Measurements from ENCODE around the gene CITED4.

The CITED4 gene, protein sequence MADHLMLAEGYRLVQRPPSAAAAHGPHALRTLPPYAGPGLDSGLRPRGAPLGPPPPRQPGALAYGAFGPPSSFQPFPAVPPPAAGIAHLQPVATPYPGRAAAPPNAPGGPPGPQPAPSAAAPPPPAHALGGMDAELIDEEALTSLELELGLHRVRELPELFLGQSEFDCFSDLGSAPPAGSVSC

DNA sequence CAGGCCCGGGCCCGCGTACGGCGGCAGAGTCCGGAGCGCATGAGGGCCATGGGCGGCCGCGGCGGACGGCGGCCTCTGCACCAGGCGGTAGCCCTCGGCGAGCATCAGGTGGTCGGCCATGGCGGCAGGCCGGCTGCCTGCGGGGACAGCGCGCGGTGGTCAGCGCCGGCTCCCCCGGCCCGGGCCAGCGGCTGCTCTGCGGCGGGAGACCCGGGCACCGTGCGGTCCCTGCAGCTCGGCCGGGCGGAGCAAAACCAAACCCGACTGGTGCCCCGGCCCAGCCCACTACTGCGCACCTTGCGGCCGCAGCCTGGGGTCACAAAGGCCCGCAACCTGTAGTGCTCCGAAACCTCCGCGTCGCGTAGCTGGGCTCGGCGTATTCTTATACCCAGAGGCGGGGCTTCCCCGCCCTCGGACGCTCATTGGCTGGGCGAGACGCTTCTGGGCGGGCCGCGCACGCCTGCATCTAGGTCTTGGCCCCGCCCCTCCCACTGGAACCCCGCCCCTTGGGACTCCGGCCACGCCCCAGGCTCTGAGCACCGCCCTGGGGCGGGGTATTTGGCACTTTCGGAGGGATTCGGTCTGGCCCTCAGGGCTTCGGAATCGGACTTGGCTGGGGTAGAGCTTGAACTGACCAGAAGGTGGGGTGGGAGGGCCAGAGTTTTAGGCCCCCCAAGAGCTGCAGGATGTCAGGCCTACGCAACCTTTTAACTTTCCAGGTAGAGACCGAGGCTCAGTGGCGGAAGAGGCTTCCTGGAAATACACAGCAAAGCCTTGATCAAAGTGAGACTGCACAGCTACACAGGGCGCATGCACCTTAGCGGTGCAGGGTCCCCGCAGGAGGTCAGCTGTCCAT lies at the start of gene CITED4:
Gene CITED4 (minus strand): TSS at position 356 of the 856 bp plus-strand sequence. CDS start 236 bp downstream, at position 120.
- Histone ChIP-seq H3K27ac (ENCODE audit: low read depth, low read length) (peak within 1 kb of the TSS; percentile 84), H3K36me3 (ENCODE audit: control insufficient read depth in 5 of 5, insufficient read depth in 5 of 5, low read length in 5 of 5) (no peaks in the 10 kb centered on the region), H3K9me3 (ENCODE audit: control insufficient read depth in 5 of 5, low read length in 5 of 5) (no peaks in the 10 kb centered on the region), H3K4me1 (ENCODE audit: control insufficient read depth in 5 of 5, insufficient read depth in 5 of 5, low read length in 5 of 5) (peaks cover 2 to 23% (median 20%) of the 10 kb centered on the region in 5 donors), H3K9ac (ENCODE audit: low read length in 5 of 5) (peak within 1 kb of the TSS in 4 of 5 donors; percentile 64 to 80 (median 69)), H3K27me3 (ENCODE audit: control insufficient read depth in 5 of 5, insufficient read depth in 4 of 5, low read length in 5 of 5) (no peaks in the 10 kb centered on the region), H3K4me3 (ENCODE audit: low read depth in 1 of 5, low read length in 5 of 5) (peak within 1 kb of the TSS; percentile 63 to 79 (median 70))

DNA sequence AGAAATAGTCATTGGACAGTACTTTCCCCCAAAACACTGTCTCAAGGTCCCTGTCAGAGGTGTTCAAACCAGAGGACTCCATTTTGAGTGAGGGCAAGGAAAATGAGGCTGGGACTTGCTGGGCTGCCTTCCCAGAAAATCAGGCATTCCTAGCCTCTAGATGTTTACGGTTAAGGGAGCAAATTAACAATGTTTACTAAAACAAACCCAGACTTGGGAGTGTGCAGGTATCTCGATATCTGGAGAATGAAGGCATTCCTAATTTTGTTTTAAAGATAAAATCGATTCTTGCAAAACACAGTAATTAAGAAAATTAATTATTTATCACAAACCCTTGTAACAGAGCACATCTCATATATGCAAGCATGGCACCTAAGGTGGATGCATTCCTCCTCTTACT lies 48.9 kb upstream of the CITED4 start:
- Histone ChIP-seq H3K9ac (ENCODE audit: low read length in 5 of 5) (no peak overlapping the region), H3K4me1 (ENCODE audit: control insufficient read depth in 5 of 5, insufficient read depth in 5 of 5, low read length in 5 of 5) (peaks cover 0 to 4% (median 0%) of the 10 kb centered on the region in 5 donors), H3K4me3 (ENCODE audit: low read depth in 1 of 5, low read length in 5 of 5) (no peak overlapping the region), H3K9me3 (ENCODE audit: control insufficient read depth in 5 of 5, low read length in 5 of 5) (no peaks in the 10 kb centered on the region), H3K36me3 (ENCODE audit: control insufficient read depth in 5 of 5, insufficient read depth in 5 of 5, low read length in 5 of 5) (no peaks in the 10 kb centered on the region), H3K27me3 (ENCODE audit: control insufficient read depth in 5 of 5, insufficient read depth in 4 of 5, low read length in 5 of 5) (no peaks in the 10 kb centered on the region), H3K27ac (ENCODE audit: low read depth, low read length) (no peak overlapping the region)

GRCh38 chr1:40909281-40909680 lies 47.1 kb upstream of the CITED4 start:
- peaks cover 0 to 4% (median 0%) of the 10 kb centered on the region in 5 donors for H3K4me1 ChIP-seq (ENCODE audit: control insufficient read depth in 5 of 5, insufficient read depth in 5 of 5, low read length in 5 of 5)
- H3K9ac ChIP-seq (ENCODE audit: low read length in 5 of 5) = no peak overlapping the region
- no peaks in the 10 kb centered on the region for H3K27me3 ChIP-seq (ENCODE audit: control insufficient read depth in 5 of 5, insufficient read depth in 4 of 5, low read length in 5 of 5)
- no peak overlapping the region for H3K27ac ChIP-seq (ENCODE audit: low read depth, low read length)
- H3K36me3 ChIP-seq (ENCODE audit: control insufficient read depth in 5 of 5, insufficient read depth in 5 of 5, low read length in 5 of 5) = no peaks in the 10 kb centered on the region
- no peak overlapping the region for H3K4me3 ChIP-seq (ENCODE audit: low read depth in 1 of 5, low read length in 5 of 5)
- no peaks in the 10 kb centered on the region for H3K9me3 ChIP-seq (ENCODE audit: control insufficient read depth in 5 of 5, low read length in 5 of 5)

GRCh38 chr1:40908350-40908749 lies 46.2 kb upstream of the CITED4 start:
- H3K27me3 ChIP-seq (ENCODE audit: control insufficient read depth in 5 of 5, insufficient read depth in 4 of 5, low read length in 5 of 5) = no peaks in the 10 kb centered on the region

GRCh38 chr1:40907899-40908298 lies 45.7 kb upstream of the CITED4 start:
- Histone ChIP-seq H3K27me3 (ENCODE audit: control insufficient read depth in 5 of 5, insufficient read depth in 4 of 5, low read length in 5 of 5) (no peaks in the 10 kb centered on the region), H3K36me3 (ENCODE audit: control insufficient read depth in 5 of 5, insufficient read depth in 5 of 5, low read length in 5 of 5) (no peaks in the 10 kb centered on the region), H3K9ac (ENCODE audit: low read length in 5 of 5) (no peak overlapping the region), H3K4me1 (ENCODE audit: control insufficient read depth in 5 of 5, insufficient read depth in 5 of 5, low read length in 5 of 5) (peaks cover 0 to 4% (median 0%) of the 10 kb centered on the region in 5 donors), H3K4me3 (ENCODE audit: low read depth in 1 of 5, low read length in 5 of 5) (no peak overlapping the region), H3K27ac (ENCODE audit: low read depth, low read length) (no peak overlapping the region), H3K9me3 (ENCODE audit: control insufficient read depth in 5 of 5, low read length in 5 of 5) (no peaks in the 10 kb centered on the region)

More at GRCh38 chr1:40908350-40908749, 46.2 kb upstream of the CITED4 start:
- Histone ChIP-seq H3K4me1 (ENCODE audit: control insufficient read depth in 5 of 5, insufficient read depth in 5 of 5, low read length in 5 of 5) (peaks cover 0 to 4% (median 0%) of the 10 kb centered on the region in 5 donors), H3K36me3 (ENCODE audit: control insufficient read depth in 5 of 5, insufficient read depth in 5 of 5, low read length in 5 of 5) (no peaks in the 10 kb centered on the region), H3K9me3 (ENCODE audit: control insufficient read depth in 5 of 5, low read length in 5 of 5) (no peaks in the 10 kb centered on the region), H3K4me3 (ENCODE audit: low read depth in 1 of 5, low read length in 5 of 5) (no peak overlapping the region), H3K9ac (ENCODE audit: low read length in 5 of 5) (no peak overlapping the region), H3K27ac (ENCODE audit: low read depth, low read length) (no peak overlapping the region)

DNA sequence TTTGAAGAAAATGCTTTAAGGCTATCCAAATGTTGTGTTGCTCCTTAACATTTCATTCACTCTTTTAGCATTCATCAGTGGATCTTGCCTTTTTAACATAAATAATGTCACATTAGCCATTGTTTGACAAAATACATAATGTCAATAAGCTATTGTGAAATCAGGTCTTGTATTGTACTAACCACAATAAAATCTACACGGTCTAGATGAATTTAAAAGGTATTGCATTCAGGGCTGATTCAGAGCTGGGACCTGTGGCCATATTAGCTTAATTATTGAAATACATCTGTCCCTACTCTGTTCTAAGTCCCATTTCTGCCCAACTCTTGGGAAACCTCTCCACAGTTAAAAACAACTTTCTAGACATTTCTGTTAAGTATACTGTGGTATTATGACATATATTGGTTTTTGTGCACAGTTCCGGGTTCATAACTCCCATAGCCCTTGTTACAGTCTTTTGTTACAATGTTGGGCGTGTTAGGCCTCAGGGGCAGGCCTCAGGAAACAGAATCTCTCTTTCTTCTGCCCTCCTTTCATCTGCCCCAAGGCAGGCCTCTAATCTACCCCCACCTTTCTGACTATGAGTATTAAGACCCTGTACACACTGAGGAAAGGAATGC lies 44.7 kb upstream of the CITED4 start:
- Histone ChIP-seq H3K36me3 (ENCODE audit: control insufficient read depth in 5 of 5, insufficient read depth in 5 of 5, low read length in 5 of 5) (no peaks in the 10 kb centered on the region), H3K9ac (ENCODE audit: low read length in 5 of 5) (no peak overlapping the region), H3K27ac (ENCODE audit: low read depth, low read length) (no peak overlapping the region), H3K27me3 (ENCODE audit: control insufficient read depth in 5 of 5, insufficient read depth in 4 of 5, low read length in 5 of 5) (no peaks in the 10 kb centered on the region), H3K4me1 (ENCODE audit: control insufficient read depth in 5 of 5, insufficient read depth in 5 of 5, low read length in 5 of 5) (peaks cover 0 to 13% (median 8%) of the 10 kb centered on the region in 5 donors), H3K9me3 (ENCODE audit: control insufficient read depth in 5 of 5, low read length in 5 of 5) (no peaks in the 10 kb centered on the region), H3K4me3 (ENCODE audit: low read depth in 1 of 5, low read length in 5 of 5) (no peak overlapping the region)

- Histone ChIP-seq H3K4me1 (ENCODE audit: control insufficient read depth in 5 of 5, insufficient read depth in 5 of 5, low read length in 5 of 5) (peaks cover 0 to 16% (median 8%) of the 10 kb centered on the region in 5 donors), H3K36me3 (ENCODE audit: control insufficient read depth in 5 of 5, insufficient read depth in 5 of 5, low read length in 5 of 5) (no peaks in the 10 kb centered on the region), H3K9me3 (ENCODE audit: control insufficient read depth in 5 of 5, low read length in 5 of 5) (no peaks in the 10 kb centered on the region), H3K4me3 (ENCODE audit: low read depth in 1 of 5, low read length in 5 of 5) (no peak overlapping the region), H3K27ac (ENCODE audit: low read depth, low read length) (no peak overlapping the region), H3K27me3 (ENCODE audit: control insufficient read depth in 5 of 5, insufficient read depth in 4 of 5, low read length in 5 of 5) (no peaks in the 10 kb centered on the region), H3K9ac (ENCODE audit: low read length in 5 of 5) (no peak overlapping the region)
Measured at GRCh38 chr1:40905061-40905460, 42.9 kb upstream of the CITED4 start.

GRCh38 chr1:40903106-40903505 lies 40.9 kb upstream of the CITED4 start:
- Histone ChIP-seq H3K9me3 (ENCODE audit: control insufficient read depth in 5 of 5, low read length in 5 of 5) (no peaks in the 10 kb centered on the region), H3K9ac (ENCODE audit: low read length in 5 of 5) (no peak overlapping the region), H3K36me3 (ENCODE audit: control insufficient read depth in 5 of 5, insufficient read depth in 5 of 5, low read length in 5 of 5) (no peaks in the 10 kb centered on the region), H3K27ac (ENCODE audit: low read depth, low read length) (no peak overlapping the region), H3K4me1 (ENCODE audit: control insufficient read depth in 5 of 5, insufficient read depth in 5 of 5, low read length in 5 of 5) (peaks cover 0 to 13% (median 10%) of the 10 kb centered on the region in 5 donors), H3K4me3 (ENCODE audit: low read depth in 1 of 5, low read length in 5 of 5) (no peak overlapping the region), H3K27me3 (ENCODE audit: control insufficient read depth in 5 of 5, insufficient read depth in 4 of 5, low read length in 5 of 5) (no peaks in the 10 kb centered on the region)

GRCh38 chr1:40901886-40902852 lies 40.0 kb upstream of the CITED4 start:
- Histone ChIP-seq H3K27ac (ENCODE audit: low read depth, low read length) (peak overlapping the region; percentile 49), H3K4me3 (ENCODE audit: low read depth in 1 of 5, low read length in 5 of 5) (no peak overlapping the region), H3K4me1 (ENCODE audit: control insufficient read depth in 5 of 5, insufficient read depth in 5 of 5, low read length in 5 of 5) (peaks cover 0 to 13% (median 10%) of the 10 kb centered on the region in 5 donors), H3K9me3 (ENCODE audit: control insufficient read depth in 5 of 5, low read length in 5 of 5) (no peaks in the 10 kb centered on the region), H3K9ac (ENCODE audit: low read length in 5 of 5) (peak overlapping the region in 1 of 5 donors; percentile 26), H3K27me3 (ENCODE audit: control insufficient read depth in 5 of 5, insufficient read depth in 4 of 5, low read length in 5 of 5) (no peaks in the 10 kb centered on the region), H3K36me3 (ENCODE audit: control insufficient read depth in 5 of 5, insufficient read depth in 5 of 5, low read length in 5 of 5) (no peaks in the 10 kb centered on the region)
